ENCODE data around the gene SLC19A1. TPM values are rescaled to one million over a fixed set of nuclear protein-coding genes. Genes with fewer than 3 reads are reported as not detected.
"Not testable (repeated sequence)": the region's sequence is repeated elsewhere in the genome, so short reads cannot be mapped to it uniquely, and the experiment has no call there.

SLC19A1 gene
- total RNA-seq, 2 donors from 2014 or later, result 12.2 to 15.5 TPM

- Histone ChIP-seq H3K4me3 (no peak overlapping the region), H3K27me3 (replicated peaks; ENCODE audit: insufficient read depth) (no peaks in the 10 kb centered on the region), H3K27ac (no peak overlapping the region), H3K9me3 (no peaks in the 10 kb centered on the region), H3K4me1 (replicated peaks) (no peaks in the 10 kb centered on the region), H3K36me3 (no peaks in the 10 kb centered on the region)
- intact Hi-C loops (cut with DNase I), result no loop called here
- 90% methylated on average over 21 of the region's 22 CpGs for WGBS
- TF ChIP-seq POLR2AphosphoS5 (IDR thresholded peaks at IDR 0.05) (no peak), CTCF (IDR thresholded peaks at IDR 0.05) (no peak), POLR2A (IDR thresholded peaks at IDR 0.05) (no peak)
- no peak for DNase-seq (ENCODE audit: low spot score)
These were observed 38.2 kb downstream of the SLC19A1 start for GRCh38 chr21:45504021-45504515.

- H3K27me3 ChIP-seq (replicated peaks; ENCODE audit: insufficient read depth); H3K27ac ChIP-seq; H3K4me3 ChIP-seq; H3K4me1 ChIP-seq (replicated peaks); DNase-seq (ENCODE audit: low spot score); H3K9me3 ChIP-seq; intact Hi-C loops (cut with DNase I); H3K36me3 ChIP-seq: not testable (repeated sequence)
- WGBS, result 88% methylated on average over 4 of the region's 4 CpGs
These were observed 39.0 kb downstream of the SLC19A1 start for GRCh38 chr21:45503226-45503625.

- Histone ChIP-seq H3K4me3 (no peak overlapping the region), H3K27me3 (replicated peaks; ENCODE audit: insufficient read depth) (no peaks in the 10 kb centered on the region), H3K9me3 (no peaks in the 10 kb centered on the region), H3K36me3 (no peaks in the 10 kb centered on the region), H3K27ac (no peak overlapping the region), H3K4me1 (replicated peaks) (no peaks in the 10 kb centered on the region)
- no peak for DNase-seq (ENCODE audit: low spot score)
- 83% methylated on average over 10 of the region's 10 CpGs for WGBS
- TF ChIP-seq POLR2A (IDR thresholded peaks at IDR 0.05) (no peak), CTCF (IDR thresholded peaks at IDR 0.05) (no peak), POLR2AphosphoS5 (IDR thresholded peaks at IDR 0.05) (no peak)
- intact Hi-C loops (cut with DNase I), result no loop called here
These were observed 39.6 kb downstream of the SLC19A1 start for GRCh38 chr21:45502600-45502999.

GRCh38 chr21:45502006-45502345 is 40.3 kb downstream of the SLC19A1 start:
- 84% methylated on average over 12 of the region's 13 CpGs for WGBS
- H3K36me3 ChIP-seq, result no peaks in the 10 kb centered on the region
- no peak for TF ChIP-seq POLR2AphosphoS5 (IDR thresholded peaks at IDR 0.05)
- TF ChIP-seq POLR2A (IDR thresholded peaks at IDR 0.05), result no peak
- no peak for TF ChIP-seq CTCF (IDR thresholded peaks at IDR 0.05)

GRCh38 chr21:45501081-45502005 is 40.9 kb downstream of the SLC19A1 start:
- intact Hi-C loops (cut with DNase I); H3K27ac ChIP-seq; H3K36me3 ChIP-seq; H3K9me3 ChIP-seq; H3K4me1 ChIP-seq (replicated peaks); H3K4me3 ChIP-seq; H3K27me3 ChIP-seq (replicated peaks; ENCODE audit: insufficient read depth); DNase-seq (ENCODE audit: low spot score): not testable (repeated sequence)
- WGBS, result 93% methylated on average over 15 of the region's 20 CpGs

More at GRCh38 chr21:45502006-45502345, 40.3 kb downstream of the SLC19A1 start:
- Histone ChIP-seq H3K4me1 (replicated peaks) (no peaks in the 10 kb centered on the region), H3K27ac (no peak overlapping the region), H3K27me3 (replicated peaks; ENCODE audit: insufficient read depth) (no peaks in the 10 kb centered on the region), H3K4me3 (no peak overlapping the region), H3K9me3 (no peaks in the 10 kb centered on the region)
- no peak for DNase-seq (ENCODE audit: low spot score)
- intact Hi-C loops (cut with DNase I), result no loop called here

Measured in prostate gland (tissue), 2 donors.